GM12874 (cell line): ENCODE measurements around the gene ASH1L.

ENCODE experiments used
- TF ChIP-seq, protein P1 (sequence below): IDR thresholded peaks from 2 replicates; pipeline ENCODE4 v1.5.1; 2011; ENCODE audit warnings: low read depth, mild to moderate bottlenecking, control low read depth, low read length, moderate library complexity; ENCODE audit not compliant: insufficient read depth

Gene ASH1L

DNA sequence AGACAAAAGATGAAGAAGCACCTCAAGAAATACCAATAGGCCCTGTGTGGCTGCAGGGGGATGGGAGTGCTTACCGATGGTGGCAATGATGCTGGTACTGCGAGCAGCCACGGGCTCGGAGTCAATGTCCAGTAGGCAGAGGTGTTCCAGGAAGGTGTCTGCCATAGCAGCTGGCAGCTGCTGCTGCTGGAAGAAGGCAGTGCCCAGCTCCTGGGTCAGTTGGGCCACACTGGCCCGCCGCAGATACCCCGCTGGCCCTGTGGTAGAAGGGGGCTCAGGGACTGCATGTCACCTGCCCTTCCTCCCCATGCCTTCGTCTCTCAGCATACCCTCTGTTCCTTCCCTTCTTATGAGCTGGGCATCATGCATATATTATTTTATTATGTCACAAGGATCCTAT lies 262.6 kb downstream of the ASH1L start:
- TF ChIP-seq, protein P1, sequence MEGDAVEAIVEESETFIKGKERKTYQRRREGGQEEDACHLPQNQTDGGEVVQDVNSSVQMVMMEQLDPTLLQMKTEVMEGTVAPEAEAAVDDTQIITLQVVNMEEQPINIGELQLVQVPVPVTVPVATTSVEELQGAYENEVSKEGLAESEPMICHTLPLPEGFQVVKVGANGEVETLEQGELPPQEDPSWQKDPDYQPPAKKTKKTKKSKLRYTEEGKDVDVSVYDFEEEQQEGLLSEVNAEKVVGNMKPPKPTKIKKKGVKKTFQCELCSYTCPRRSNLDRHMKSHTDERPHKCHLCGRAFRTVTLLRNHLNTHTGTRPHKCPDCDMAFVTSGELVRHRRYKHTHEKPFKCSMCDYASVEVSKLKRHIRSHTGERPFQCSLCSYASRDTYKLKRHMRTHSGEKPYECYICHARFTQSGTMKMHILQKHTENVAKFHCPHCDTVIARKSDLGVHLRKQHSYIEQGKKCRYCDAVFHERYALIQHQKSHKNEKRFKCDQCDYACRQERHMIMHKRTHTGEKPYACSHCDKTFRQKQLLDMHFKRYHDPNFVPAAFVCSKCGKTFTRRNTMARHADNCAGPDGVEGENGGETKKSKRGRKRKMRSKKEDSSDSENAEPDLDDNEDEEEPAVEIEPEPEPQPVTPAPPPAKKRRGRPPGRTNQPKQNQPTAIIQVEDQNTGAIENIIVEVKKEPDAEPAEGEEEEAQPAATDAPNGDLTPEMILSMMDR: no peak

DNA sequence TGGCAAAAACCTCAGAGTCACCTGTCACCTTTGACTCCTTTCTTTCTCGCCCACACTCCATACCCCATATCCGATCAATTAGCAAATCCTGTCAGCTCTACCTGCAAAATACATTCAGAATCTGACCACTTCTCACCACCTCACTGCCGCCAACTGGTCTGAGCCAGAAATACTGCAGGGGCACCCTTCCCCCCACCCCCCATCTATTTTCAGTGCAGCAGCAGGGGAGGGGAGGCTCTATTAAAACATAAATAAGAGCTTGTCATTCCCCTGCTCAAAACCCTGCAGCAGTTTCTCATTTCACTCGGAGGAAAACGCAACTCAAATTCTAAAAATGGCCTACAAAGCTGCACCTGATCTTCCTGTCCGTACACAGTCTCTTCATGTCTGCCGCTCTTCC lies 265.2 kb downstream of the ASH1L start:
- TF ChIP-seq, protein P1: no peak

DNA sequence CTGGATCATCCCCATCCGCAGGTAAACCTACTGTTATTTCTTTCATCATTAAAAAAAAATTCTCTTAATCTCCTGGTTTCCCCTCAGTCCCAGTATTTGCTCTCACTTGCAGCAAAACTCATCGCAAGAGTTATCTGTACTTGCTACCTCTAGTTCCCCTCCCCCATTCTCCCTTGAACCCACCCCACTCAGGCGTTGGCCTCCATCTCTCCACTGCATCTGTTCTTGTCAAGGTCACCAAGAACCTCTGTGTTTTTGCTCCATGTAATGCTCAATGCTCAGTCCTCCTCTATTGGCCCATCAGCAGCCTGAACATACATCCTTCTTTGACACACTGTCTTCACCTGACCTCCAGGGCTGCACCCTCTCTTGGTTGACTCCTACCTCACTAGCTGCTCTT lies 265.9 kb downstream of the ASH1L start:
- TF ChIP-seq, protein P1: no peak

DNA sequence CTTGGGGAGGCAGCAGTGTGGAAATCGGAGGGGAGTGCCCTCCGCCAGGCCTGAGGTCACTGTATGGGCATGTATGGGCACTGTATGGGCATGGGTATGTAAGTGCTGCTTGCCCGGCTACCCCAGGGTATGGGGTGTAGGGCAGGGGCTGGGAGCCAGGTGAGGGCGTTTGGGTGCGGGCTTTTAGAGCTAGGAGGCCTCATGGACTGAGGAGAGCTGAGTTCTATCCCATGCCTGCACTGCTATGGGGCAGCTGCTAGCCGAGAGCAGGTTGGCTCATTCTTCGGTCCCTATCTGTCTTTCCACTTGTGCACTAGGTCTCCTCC lies 266.7 kb downstream of the ASH1L start:
- TF ChIP-seq, protein P1: no peak

DNA sequence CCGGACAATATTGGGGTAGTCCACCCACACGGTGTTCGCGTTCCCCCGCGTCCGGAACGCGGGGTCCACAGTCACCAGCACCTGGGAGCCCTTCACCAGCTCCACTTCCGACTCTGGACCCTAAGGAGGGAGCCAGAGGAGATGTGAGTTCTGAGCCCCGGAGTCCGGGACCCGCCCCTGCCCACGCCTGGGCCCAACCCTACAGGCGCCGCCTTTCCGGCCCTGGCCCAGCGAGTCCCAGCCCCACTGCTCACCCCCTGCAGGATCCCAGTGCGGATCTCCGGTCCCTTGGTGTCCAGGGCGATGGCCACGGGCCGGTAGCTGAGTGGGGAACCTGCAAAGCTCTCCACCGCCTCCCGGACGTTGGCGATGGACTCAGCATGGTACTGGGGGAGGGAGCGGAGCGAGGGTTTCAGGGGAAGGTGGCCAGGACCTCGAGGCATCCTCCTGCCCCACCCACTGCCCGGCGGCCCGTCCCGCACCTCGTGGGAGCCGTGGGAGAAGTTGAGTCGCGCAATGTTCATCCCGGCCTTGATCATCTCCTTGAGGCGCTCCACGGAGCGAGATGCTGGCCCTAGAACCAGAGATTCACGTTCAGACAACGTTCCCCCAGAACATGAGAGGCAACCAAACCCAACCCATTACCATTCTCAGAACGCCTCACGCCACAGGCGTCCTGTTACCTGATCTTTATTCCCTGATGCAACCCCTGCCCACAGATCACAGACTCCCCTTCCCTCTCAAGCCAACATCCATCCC lies 267.2 kb downstream of the ASH1L start:
- TF ChIP-seq, protein P1: no peak

DNA sequence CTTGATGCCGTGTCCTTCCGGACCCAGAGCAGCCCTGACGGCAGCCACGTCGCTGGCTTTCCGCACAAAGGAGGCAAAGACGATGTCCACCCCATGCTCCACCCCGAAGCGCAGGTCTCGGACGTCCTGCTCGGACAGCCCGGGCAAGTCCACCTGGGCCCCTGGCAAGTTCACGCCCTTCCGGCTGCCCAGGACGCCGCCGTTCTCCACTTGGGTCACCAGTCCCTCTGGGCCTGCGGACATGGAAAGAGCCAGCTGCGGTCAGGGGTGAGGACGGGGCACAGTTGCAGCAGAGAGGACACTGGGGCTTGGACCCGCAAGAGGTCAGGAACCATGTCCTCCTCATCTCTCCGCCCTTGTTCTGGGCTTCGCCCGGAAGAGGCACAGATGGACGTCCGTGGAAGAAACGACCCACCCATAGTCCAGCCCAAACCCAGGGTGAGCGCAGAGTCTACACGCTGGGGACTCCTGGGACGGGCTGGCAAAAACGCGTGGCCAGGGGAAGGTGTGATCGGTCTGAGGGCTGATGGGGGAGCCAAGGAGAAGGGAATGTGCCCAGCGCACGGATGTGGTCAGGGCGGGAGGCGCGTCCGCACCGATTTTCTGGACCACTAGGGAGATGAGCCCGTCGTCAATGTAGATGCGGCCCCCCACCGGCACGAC lies 268.0 kb downstream of the ASH1L start:
- TF ChIP-seq, protein P1: no peak

DNA sequence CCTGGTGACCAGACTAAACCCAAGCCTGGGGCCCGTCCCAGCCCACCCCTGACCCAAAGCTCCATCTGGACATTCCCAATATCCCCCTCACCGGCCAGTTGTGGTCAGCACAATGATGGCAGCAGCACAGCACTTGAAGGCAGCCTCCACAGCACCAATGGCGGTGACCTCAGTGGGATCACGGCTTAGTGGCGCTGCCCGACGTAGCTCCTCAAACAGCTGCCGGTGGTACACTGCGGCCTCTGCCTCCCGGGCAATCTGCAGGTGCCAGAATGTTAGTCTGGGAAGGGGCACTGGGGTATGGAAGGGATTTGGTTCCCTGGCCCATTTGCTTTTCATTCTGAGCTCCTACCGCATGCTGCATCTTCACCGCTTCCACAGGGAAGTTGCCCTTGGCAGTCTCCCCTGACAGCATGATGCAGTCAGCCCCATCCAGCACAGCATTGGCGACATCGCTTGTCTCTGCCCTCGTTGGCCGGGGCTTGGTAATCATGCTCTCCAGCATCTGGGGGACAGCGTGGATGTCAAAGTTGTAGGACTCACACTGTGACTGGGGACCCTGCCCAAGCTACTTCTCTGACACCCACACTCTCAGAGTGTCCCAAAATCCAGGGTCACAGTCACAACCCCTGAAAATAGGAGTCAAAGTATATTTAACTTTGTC lies 269.4 kb downstream of the ASH1L start:
- TF ChIP-seq, protein P1: no peak
